HG02981 (cell line): ENCODE data around the gene ZXDC.

Experiments used
- ATAC-seq: cut with Tn5 transposase; IDR thresholded peaks from one replicate; pipeline ENCODE4 v1.9.1; 2021; ENCODE audit warnings: mild to moderate bottlenecking, moderate library complexity; ENCODE audit not compliant: unreplicated experiment

ZXDC gene

DNA sequence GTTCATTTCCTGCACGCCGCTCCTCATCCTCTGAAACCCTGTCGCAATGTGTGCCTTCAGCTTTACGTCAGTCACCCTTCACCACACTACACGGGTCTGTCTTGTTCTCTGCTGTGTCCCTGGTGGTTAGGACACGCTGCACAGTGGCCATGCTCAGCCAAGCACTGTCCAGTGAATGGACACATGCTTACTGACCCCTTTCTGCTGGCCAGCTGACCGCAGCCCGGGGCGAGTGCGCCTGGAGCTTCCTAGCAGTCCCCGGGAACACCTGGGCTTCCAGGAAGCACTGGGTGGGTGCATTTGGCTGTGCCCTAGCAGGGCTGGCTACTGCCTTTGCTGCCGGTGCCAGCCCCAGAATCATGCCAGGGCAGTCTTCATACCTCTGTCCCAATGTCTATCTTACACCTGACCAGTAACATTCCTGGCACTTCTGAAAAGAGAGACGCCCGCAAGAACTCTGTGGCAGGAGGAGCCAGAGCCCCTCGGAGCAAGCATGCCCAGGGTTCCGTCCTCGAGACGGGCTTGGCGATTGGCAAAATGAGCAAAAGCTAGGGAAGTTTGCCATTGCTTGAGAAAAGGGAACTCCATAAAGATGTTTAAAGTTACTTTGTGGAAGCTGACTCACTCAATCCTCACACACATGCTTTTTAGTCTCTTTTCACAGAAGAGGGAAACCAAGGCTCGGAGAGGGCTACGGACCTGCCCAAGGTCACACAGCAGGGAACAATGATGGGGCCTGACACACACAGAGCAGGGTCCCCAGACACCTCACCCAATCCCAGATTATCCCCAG lies 15.7 kb upstream of the ZXDC start:
- ATAC-seq = no peak

GRCh38 chr3:126490619-126491018 lies 14.9 kb upstream of the ZXDC start:
- no peak for ATAC-seq

DNA sequence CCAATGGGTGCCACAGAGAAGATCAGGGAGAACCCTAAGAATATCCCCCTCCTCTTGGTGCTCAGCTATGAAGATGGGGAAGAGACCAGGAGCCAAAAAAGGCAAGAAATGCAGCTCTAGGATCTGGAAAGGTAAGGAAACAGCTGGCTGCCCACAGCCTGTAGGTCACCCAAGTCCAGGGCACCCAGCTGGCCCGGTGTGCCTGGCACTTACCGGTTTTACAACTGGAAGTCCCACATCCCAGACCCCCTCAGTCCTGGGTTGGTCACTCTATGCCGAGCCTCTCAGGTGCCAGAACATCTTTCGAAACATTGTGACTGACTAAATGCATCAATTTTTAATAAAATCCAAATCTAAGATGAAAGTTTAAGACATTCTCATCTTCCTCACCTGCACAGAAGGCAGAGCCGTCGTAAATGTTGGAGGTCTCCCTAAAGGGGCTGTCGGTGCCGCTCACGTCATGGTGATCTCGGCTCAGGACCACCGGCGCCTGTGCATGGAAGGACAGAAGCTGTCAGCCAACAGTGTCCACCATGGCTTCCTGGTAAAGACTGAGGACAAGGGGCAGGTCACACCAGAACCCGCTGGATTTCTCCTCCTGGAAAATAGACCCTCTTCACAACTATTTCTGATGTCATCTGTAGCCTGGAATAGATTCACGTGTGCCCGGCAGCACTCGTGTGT lies 13.3 kb upstream of the ZXDC start:
- ATAC-seq = no peak

GRCh38 chr3:126488185-126488584 lies 12.5 kb upstream of the ZXDC start:
- no peak for ATAC-seq

GRCh38 chr3:126487151-126487771 lies 11.6 kb upstream of the ZXDC start:
- ATAC-seq = no peak

DNA sequence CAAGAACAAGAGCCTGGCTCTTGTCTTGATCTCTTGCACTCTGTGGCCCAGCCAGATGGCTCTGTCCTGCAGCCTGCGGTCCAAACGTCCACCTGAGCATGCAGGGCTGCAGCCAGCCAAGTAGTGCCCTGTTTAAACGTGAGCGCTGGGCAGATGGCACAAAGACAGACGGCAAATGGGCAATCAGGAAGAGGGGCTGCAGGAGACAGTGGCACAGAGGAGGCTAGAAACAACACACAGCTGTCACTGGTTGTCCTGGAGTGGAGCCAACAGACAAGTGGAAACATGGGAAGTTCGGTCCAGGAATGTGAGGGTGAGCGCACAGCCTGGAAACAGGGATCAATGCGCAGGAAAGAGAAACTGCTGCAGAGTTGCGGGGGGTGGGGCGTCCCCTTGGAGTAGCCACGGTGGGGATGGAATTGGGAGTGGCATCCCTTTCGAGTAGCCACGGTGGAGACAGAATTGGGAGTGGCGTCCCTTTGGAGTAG lies 10.7 kb upstream of the ZXDC start:
- no peak for ATAC-seq

DNA sequence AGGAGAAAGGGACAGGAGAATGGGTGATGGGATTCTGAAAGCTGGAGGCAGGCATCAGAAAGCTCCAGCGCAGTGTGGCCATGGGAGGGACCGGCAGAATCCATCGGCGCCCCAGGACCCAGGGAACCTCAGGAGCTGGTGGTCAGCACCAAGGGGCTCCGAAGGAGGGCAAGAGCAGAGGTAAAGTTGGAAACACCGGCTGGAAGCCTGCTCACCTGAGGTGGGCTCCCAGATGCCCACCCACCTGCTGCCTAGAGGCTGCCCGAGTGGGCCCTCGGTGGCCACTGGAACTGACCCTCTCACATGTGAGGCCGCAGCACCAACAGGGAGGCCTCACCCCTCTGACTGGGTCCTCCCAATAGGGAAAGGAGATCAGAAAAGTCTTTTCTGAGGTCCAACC lies 10.3 kb upstream of the ZXDC start:
- no peak for ATAC-seq

- ATAC-seq = no peak
Observed at GRCh38 chr3:126485176-126485897, 9.6 kb upstream of the ZXDC start.

GRCh38 chr3:126484662-126485061 lies 9.0 kb upstream of the ZXDC start:
- ATAC-seq = no peak

GRCh38 chr3:126484148-126484547 lies 8.5 kb upstream of the ZXDC start:
- no peak for ATAC-seq

DNA sequence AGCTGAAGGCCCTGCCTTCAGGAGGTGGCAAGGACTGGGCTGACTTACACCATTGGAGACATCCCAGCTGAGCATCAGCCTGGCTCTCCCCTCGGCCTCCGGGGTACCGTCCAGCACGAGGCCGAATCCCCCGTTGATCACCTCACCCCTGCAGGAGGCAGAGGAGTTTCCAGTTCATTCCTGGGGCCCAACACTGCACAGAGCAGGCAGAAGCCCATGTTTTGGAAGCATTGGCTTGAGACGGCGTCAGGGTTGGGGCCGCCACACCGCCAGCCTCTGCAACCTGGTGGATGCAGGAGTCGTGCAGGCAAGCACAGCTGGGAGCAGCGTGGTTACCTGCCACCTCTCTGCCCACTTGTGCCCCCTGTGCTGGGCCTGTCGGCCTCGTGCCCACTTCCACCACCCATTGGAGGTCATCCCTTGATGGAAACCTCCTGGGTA lies 7.7 kb upstream of the ZXDC start:
- no peak for ATAC-seq

DNA sequence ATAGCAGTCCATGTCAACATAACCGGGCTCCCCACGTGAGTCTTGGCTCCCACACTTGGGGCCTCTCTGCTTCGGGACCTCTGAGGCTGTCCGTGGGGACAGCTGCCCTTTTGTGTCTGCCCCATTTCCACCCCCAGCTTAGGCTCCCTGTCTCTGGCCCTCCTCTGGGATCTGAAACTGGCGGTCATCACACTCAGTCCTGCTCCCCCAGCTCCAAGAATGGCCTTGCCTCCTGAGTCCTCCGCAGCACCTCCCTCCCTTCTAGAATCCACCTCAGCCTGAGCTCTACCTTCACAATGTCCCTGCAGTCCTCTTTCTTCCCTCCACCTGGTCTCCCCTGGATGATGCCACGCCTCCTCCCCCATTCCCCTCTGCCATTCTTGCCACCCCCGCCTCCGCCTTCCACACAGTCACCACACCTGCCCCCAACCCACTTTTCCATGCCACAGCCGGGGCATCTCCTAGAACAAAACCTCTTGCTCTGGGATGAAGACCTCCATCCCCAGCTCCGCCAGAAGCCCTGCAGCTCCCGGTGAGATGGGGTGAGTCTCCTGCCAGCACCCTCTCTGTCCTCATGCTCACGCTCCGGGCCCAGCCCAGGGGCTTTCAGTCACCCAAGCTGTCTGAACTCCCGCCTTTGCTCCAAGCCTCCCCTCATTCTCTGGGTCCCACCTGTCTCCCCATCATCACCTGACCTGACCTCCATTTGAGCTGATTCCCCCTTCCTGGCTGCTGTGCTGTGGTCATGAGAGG lies 7.0 kb upstream of the ZXDC start:
- ATAC-seq = no peak

- ATAC-seq = no peak
Observed at GRCh38 chr3:126481808-126482502, 6.3 kb upstream of the ZXDC start.

- ATAC-seq = no peak
Observed at GRCh38 chr3:126480861-126481260, 5.2 kb upstream of the ZXDC start.

DNA sequence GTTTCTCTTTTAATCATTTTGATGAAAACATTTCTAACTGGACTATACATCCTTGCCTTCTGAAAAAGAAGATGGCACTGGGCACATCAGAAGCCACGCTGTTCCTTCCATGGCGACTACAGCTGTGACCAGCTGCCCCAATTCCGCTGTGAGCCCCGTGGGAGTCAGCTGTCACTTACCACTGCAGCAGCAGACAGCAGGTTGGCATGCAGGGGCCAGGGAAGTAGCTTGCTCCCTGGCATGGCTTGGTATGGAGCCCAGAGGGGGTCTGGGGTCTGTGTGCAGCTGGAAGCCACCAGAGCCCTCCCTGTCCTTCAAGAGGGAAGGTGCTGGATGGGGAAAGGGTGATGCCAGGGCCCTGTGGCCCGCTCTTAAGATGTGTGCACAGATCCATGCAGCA lies 4.5 kb upstream of the ZXDC start:
- ATAC-seq = no peak

GRCh38 chr3:126479642-126480041 lies 4.0 kb upstream of the ZXDC start:
- ATAC-seq = no peak

- ATAC-seq = no peak
Observed at GRCh38 chr3:126478581-126479310, 3.1 kb upstream of the ZXDC start.

DNA sequence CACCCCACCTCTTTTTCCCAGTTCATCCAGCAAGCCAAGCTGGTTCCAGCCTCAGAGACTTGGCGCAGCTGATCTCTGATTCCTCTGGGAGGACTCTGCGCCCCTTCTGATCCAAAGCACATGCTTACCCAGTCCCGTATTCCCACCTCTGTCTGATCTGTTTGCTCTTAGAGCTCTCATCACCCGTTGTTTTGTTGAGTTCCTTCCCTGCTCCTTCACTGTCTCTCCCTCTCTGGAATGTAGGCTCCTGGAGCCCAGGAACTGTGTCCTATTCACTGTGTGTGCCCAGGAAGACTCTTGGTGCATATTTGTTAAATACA lies 1.3 kb upstream of the ZXDC start:
- ATAC-seq = no peak
